SK-N-SH (cell line): ENCODE measurements around the gene OR6B3. TPM values are rescaled to one million over a fixed set of nuclear protein-coding genes. Genes with fewer than 3 reads are reported as not detected.

Experiments used
- CTCF ChIA-PET: fragments of 300-600, 350-600 bp; formaldehyde crosslinking; extraction: SDS; loops from one replicate; lab custom pipeline; 2021; lab: Yijun Ruan, JAX
- POLR2A ChIA-PET: fragments of 350-600 bp; sonication (Branson Sonifier 250); formaldehyde crosslinking; extraction: SDS; loops from one replicate; lab custom pipeline; 2020; ENCODE audit warnings: antibody characterized with exemption, inconsistent platforms; lab: Yijun Ruan, JAX
- DNase-seq: peaks from one replicate; pipeline ENCODE4 v3.0.0; 2012
- H2AFZ ChIP-seq: fragments of 200-600 bp; sonication (generic); 2 replicates; pipeline ENCODE4 v1.8.1; 2016; ENCODE audit warnings: antibody characterized with exemption, mild to moderate bottlenecking, low read depth
- H3F3A ChIP-seq: fragments of 200-600 bp; sonication (generic); replicated peaks from 2 replicates; pipeline ENCODE3; 2016; ENCODE audit warnings: antibody characterized with exemption, mild to moderate bottlenecking; ENCODE audit not compliant: insufficient read depth
- H3K27ac ChIP-seq, 2 experiments: fragments of 200-500 bp in 1 of 2; fragments of 200-600 bp in 1 of 2; sonication (Bioruptor generic) in 1 of 2; sonication (generic), shearing (Covaris generic) in 1 of 2; 2 replicates each; pipeline versions ENCODE4 v1.5.1 to v1.6.1; 2014 to 2016; ENCODE audit warnings: low read depth in 2 of 2, inconsistent platforms in 1 of 2, low read length in 1 of 2, mild to moderate bottlenecking in 1 of 2, mixed read lengths in 1 of 2
- H3K27me3 ChIP-seq: fragments of 200-600 bp; sonication (generic), shearing (Covaris generic); 2 replicates; pipeline ENCODE4 v1.6.1; 2016; ENCODE audit warnings: mixed run types; ENCODE audit not compliant: insufficient read depth
- H3K36me3 ChIP-seq, 2 experiments: fragments of 200-500 bp in 1 of 2; fragments of 200-600 bp in 1 of 2; sonication (Bioruptor generic) in 1 of 2; sonication (generic) in 1 of 2; replicated peaks in 1 of 2; 2 replicates each; pipeline versions ENCODE3 to v1.5.1; 2014 to 2016; ENCODE audit warnings: low read length in 1 of 2, mild to moderate bottlenecking in 1 of 2; ENCODE audit not compliant: insufficient read depth in 2 of 2, control insufficient read depth in 1 of 2
- H3K4me1 ChIP-seq, 2 experiments: fragments of 200-500 bp in 1 of 2; fragments of 200-600 bp in 1 of 2; sonication (Bioruptor generic) in 1 of 2; sonication (generic), shearing (Covaris generic) in 1 of 2; 2 replicates each; pipeline versions ENCODE4 v1.5.1 to v1.6.1; 2014 to 2016; ENCODE audit warnings: low read depth in 1 of 2, low read length in 1 of 2, mixed run types in 1 of 2; ENCODE audit not compliant: insufficient read depth in 2 of 2, control insufficient read depth in 1 of 2
- H3K4me2 ChIP-seq: fragments of 200-600 bp; sonication (generic), shearing (Covaris generic); 2 replicates; pipeline ENCODE4 v1.6.1; 2017; ENCODE audit warnings: mixed run types
- H3K4me3 ChIP-seq, 2 experiments: fragments of 200-500 bp in 1 of 2; fragments of 200-600 bp in 1 of 2; sonication (Bioruptor generic) in 1 of 2; sonication (generic), shearing (Covaris generic) in 1 of 2; 2 replicates each; pipeline versions ENCODE4 v1.5.1 to v1.8.1; 2014 to 2016; ENCODE audit warnings: low read depth in 2 of 2, inconsistent platforms in 1 of 2, low read length in 1 of 2, mild to moderate bottlenecking in 1 of 2, mixed read lengths in 1 of 2, moderate library complexity in 1 of 2
- H3K79me2 ChIP-seq: fragments of 200-600 bp; sonication (generic); 2 replicates; pipeline ENCODE4 v1.8.1; 2017; ENCODE audit warnings: mild to moderate bottlenecking; ENCODE audit not compliant: insufficient read depth
- H3K9ac ChIP-seq: fragments of 200-600 bp; sonication (generic); 2 replicates; pipeline ENCODE4 v1.6.1; 2017; ENCODE audit warnings: mixed run types
- H3K9me2 ChIP-seq: fragments of 200-600 bp; sonication (generic); 2 replicates; pipeline ENCODE4 v1.6.1; 2017; ENCODE audit warnings: mixed run types
- H3K9me3 ChIP-seq: fragments of 200-600 bp; sonication (generic); 2 replicates; pipeline ENCODE4 v1.6.1; 2017; ENCODE audit warnings: mixed run types, mild to moderate bottlenecking, moderate library complexity
- H4K20me1 ChIP-seq: fragments of 200-600 bp; sonication (generic); 2 replicates; pipeline ENCODE4 v1.6.1; 2017; ENCODE audit warnings: mild to moderate bottlenecking, mixed run types; ENCODE audit not compliant: insufficient read depth
- CHD2 ChIP-seq: fragments of 150-350 bp; IDR thresholded peaks from 2 replicates; pipeline ENCODE4 v1.6.1; 2018; ENCODE audit warnings: low read length; ENCODE audit not compliant: partially characterized antibody
- FOXJ3 ChIP-seq: sonication (generic); formaldehyde crosslinking; IDR thresholded peaks from 2 replicates; pipeline ENCODE4 v1.5.1; 2020; ENCODE audit warnings: mild to moderate bottlenecking, missing genetic modification reagents
- GABPA ChIP-seq: IDR thresholded peaks from 2 replicates; pipeline ENCODE4 v1.4.0; 2012; ENCODE audit warnings: low read depth, mild to moderate bottlenecking
- GATA2 ChIP-seq: sonication (generic); formaldehyde crosslinking; IDR thresholded peaks from 2 replicates; pipeline ENCODE4 v1.5.0; 2020; ENCODE audit warnings: mild to moderate bottlenecking, missing genetic modification reagents
- JUND ChIP-seq: IDR thresholded peaks from 2 replicates; pipeline ENCODE4 v1.4.0; 2012
- NRF1 ChIP-seq: IDR thresholded peaks from 2 replicates; pipeline ENCODE4 v1.6.1; 2012; ENCODE audit warnings: low read depth, mild to moderate bottlenecking, low read length
- POLR2AphosphoS5 ChIP-seq: IDR thresholded peaks from 2 replicates; pipeline ENCODE4 v1.6.1; 2012; ENCODE audit warnings: low read depth, low read length
- RAD21 ChIP-seq: IDR thresholded peaks from 2 replicates; pipeline ENCODE4 v1.6.1; 2012; ENCODE audit warnings: mild to moderate bottlenecking, low read length
- RCOR1 ChIP-seq: fragments of 150-350 bp; IDR thresholded peaks from 2 replicates; pipeline ENCODE4 v1.6.1; 2017; ENCODE audit warnings: antibody characterized with exemption, low read length
- SIN3A ChIP-seq: IDR thresholded peaks from 2 replicates; pipeline ENCODE4 v1.6.1; 2012; ENCODE audit warnings: low read depth, mild to moderate bottlenecking, low read length, moderate library complexity, borderline replicate concordance
- TAF1 ChIP-seq: IDR thresholded peaks from 2 replicates; pipeline ENCODE4 v1.6.1; 2012; ENCODE audit warnings: low read depth, mild to moderate bottlenecking, low read length, moderate library complexity, borderline replicate concordance
- TCF12 ChIP-seq: IDR thresholded peaks from 2 replicates; pipeline ENCODE4 v1.4.0; 2012
- TEAD4 ChIP-seq: IDR thresholded peaks from 2 replicates; pipeline ENCODE4 v1.4.0; 2012; ENCODE audit warnings: mild to moderate bottlenecking, borderline replicate concordance; ENCODE audit not compliant: insufficient read depth
- YY1 ChIP-seq: IDR thresholded peaks from 2 replicates; pipeline ENCODE4 v1.4.0; 2012; ENCODE audit warnings: low read depth, mild to moderate bottlenecking
- WGBS: methylation state at CpG from one replicate; pipeline ENCODE4 v1.1.6; 2017; ENCODE audit warnings: low lambda C conversion rate; 5-methylcytosine and 5-hydroxymethylcytosine counted together
- polyA plus RNA-seq, 3 experiments: library from polyadenylated mRNA; depleted of rRNA; stranded (reverse); fragments of >200 nt; gene quantifications; 2 replicates each; pipeline ENCODE4 v1.2.3, GENCODE V29; 2012
- TF ChIP-seq, protein P1 (sequence below): fragments of 150-350 bp; IDR thresholded peaks from 2 replicates; pipeline ENCODE4 v1.6.1; 2016; ENCODE audit warnings: mild to moderate bottlenecking, low read depth, low read length
- TF ChIP-seq, protein P2 (sequence below): fragments of 150-350 bp; IDR thresholded peaks from 2 replicates; pipeline ENCODE4 v1.6.1; 2017; ENCODE audit warnings: antibody characterized with exemption, low read length, low read depth, borderline replicate concordance
- TF ChIP-seq, protein P3 (sequence below): IDR thresholded peaks from 2 replicates; pipeline ENCODE4 v1.4.0; 2012; ENCODE audit warnings: low read depth, borderline replicate concordance
- TF ChIP-seq, protein P4 (sequence below): IDR thresholded peaks from 2 replicates; pipeline ENCODE4 v1.4.0; 2012; ENCODE audit warnings: low read depth, borderline replicate concordance
- TF ChIP-seq, protein P5 (sequence below): IDR thresholded peaks from 2 replicates; pipeline ENCODE4; 2012

The OR6B3 gene
- polyA plus RNA-seq, 1 of the 3 experiments (the other 2 are of a cell fraction), result not detected

DNA sequence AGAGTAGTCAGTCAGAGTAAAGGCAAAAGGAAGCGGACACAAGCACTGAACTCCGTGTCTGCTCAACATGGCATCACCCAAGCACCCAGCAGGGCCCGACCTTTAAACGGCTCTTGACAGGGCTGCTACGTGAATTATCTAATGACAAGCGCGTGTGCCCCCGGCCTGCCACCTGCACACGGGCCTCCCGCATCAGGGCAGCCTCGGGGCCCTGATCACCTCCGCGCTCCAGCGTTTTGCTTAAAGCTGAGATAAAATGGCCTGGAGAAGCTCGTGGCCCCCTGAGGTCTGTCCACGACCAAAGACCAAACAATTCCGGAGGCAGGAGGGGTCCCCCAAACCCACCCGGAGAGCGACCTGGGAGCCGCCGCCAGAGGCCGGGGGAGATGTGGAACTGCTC is 28.6 kb downstream of the OR6B3 start:
- Histone ChIP-seq H3K9ac (peak overlapping the region; percentile 95), H3F3A (peaks cover 3% of the 10 kb centered on the region), H3K27me3 (no peaks in the 10 kb centered on the region), H3K79me2 (peaks cover 48% of the 10 kb centered on the region), H3K9me3 (no peaks in the 10 kb centered on the region), H3K4me1 (peaks cover 6 to 10% of the 10 kb centered on the region in 2 experiments; a peak in 3 of 4 replicates), H3K9me2 (no peaks in the 10 kb centered on the region), H3K27ac (0 out of 4 replicates have a peak overlapping the region, but pooled peaks of 1 of the 2 experiments have one; percentile 11), H2AFZ (no peak overlapping the region; the same call in 1 of the 2 replicates), H4K20me1 (peaks cover 9% of the 10 kb centered on the region; the same call in 1 of the 2 replicates), H3K4me2 (peak overlapping the region; percentile 77), H3K4me3 (peak overlapping the region; percentile 92 to 95), H3K36me3 (peaks cover 10 to 15% of the 10 kb centered on the region in 2 experiments)
- ChIA-PET POLR2A (interaction anchor here (0.9 kb wide), 1 partner anchor 570 kb away, joined by 3 read pairs; no protein-coding TSS in a partner anchor), CTCF (interaction anchor here (0.9 to 2.1 kb wide), 3 partner anchors 9 to 34 kb away, joined by 4 to 11 read pairs (median 5); no protein-coding TSS in a partner anchor)
- DNase-seq, result no peak
- WGBS, result under 1% methylated on average over 8 of the region's 22 CpGs
- TF ChIP-seq RAD21 (no peak), NRF1 (no peak), JUND (no peak), FOXJ3 (CRISPR knock-in tag) (no peak), GABPA (no peak), POLR2AphosphoS5 (no peak), CHD2 (no peak), SIN3A (no peak), TCF12 (no peak), TAF1 (no peak), TEAD4 (no peak), YY1 (no peak), RCOR1 (no peak), GATA2 (CRISPR knock-in tag) (no peak)
- TF ChIP-seq, protein P1, sequence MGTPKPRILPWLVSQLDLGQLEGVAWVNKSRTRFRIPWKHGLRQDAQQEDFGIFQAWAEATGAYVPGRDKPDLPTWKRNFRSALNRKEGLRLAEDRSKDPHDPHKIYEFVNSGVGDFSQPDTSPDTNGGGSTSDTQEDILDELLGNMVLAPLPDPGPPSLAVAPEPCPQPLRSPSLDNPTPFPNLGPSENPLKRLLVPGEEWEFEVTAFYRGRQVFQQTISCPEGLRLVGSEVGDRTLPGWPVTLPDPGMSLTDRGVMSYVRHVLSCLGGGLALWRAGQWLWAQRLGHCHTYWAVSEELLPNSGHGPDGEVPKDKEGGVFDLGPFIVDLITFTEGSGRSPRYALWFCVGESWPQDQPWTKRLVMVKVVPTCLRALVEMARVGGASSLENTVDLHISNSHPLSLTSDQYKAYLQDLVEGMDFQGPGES, result no peak
- TF ChIP-seq, protein P2, sequence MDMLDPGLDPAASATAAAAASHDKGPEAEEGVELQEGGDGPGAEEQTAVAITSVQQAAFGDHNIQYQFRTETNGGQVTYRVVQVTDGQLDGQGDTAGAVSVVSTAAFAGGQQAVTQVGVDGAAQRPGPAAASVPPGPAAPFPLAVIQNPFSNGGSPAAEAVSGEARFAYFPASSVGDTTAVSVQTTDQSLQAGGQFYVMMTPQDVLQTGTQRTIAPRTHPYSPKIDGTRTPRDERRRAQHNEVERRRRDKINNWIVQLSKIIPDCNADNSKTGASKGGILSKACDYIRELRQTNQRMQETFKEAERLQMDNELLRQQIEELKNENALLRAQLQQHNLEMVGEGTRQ, result no peak
- TF ChIP-seq, protein P3, sequence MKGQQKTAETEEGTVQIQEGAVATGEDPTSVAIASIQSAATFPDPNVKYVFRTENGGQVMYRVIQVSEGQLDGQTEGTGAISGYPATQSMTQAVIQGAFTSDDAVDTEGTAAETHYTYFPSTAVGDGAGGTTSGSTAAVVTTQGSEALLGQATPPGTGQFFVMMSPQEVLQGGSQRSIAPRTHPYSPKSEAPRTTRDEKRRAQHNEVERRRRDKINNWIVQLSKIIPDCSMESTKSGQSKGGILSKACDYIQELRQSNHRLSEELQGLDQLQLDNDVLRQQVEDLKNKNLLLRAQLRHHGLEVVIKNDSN, result no peak
- TF ChIP-seq, protein P4, sequence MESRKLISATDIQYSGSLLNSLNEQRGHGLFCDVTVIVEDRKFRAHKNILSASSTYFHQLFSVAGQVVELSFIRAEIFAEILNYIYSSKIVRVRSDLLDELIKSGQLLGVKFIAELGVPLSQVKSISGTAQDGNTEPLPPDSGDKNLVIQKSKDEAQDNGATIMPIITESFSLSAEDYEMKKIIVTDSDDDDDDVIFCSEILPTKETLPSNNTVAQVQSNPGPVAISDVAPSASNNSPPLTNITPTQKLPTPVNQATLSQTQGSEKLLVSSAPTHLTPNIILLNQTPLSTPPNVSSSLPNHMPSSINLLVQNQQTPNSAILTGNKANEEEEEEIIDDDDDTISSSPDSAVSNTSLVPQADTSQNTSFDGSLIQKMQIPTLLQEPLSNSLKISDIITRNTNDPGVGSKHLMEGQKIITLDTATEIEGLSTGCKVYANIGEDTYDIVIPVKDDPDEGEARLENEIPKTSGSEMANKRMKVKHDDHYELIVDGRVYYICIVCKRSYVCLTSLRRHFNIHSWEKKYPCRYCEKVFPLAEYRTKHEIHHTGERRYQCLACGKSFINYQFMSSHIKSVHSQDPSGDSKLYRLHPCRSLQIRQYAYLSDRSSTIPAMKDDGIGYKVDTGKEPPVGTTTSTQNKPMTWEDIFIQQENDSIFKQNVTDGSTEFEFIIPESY, result no peak
- TF ChIP-seq, protein P5, sequence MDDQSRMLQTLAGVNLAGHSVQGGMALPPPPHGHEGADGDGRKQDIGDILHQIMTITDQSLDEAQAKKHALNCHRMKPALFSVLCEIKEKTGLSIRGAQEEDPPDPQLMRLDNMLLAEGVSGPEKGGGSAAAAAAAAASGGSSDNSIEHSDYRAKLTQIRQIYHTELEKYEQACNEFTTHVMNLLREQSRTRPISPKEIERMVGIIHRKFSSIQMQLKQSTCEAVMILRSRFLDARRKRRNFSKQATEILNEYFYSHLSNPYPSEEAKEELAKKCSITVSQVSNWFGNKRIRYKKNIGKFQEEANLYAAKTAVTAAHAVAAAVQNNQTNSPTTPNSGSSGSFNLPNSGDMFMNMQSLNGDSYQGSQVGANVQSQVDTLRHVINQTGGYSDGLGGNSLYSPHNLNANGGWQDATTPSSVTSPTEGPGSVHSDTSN, result no peak
